ENCODE measurements around the gene RTL1.

RTL1 gene

GRCh38 chr14:100861188-100861936 is 42.2 kb downstream of the RTL1 start:
- TF ChIP-seq CTCF (IDR thresholded peaks at IDR 0.05; ENCODE audit: low read depth, low read length, missing control alignments), result no peak
- DNase-seq (ENCODE audit: low read depth), result no peak
- H3K4me3 ChIP-seq (ENCODE audit: low read depth, low read length), result no peak overlapping the region

GRCh38 chr14:100860556-100861187 is 42.9 kb downstream of the RTL1 start:
- TF ChIP-seq CTCF (IDR thresholded peaks at IDR 0.05; ENCODE audit: low read depth, low read length, missing control alignments), result no peak
- DNase-seq (ENCODE audit: low read depth), result no peak
- H3K4me3 ChIP-seq (ENCODE audit: low read depth, low read length), result no peak overlapping the region

- TF ChIP-seq CTCF (IDR thresholded peaks at IDR 0.05; ENCODE audit: low read depth, low read length, missing control alignments), result no peak
- no peak overlapping the region for H3K4me3 ChIP-seq (ENCODE audit: low read depth, low read length)
- no peak for DNase-seq (ENCODE audit: low read depth)
Measured at GRCh38 chr14:100859781-100860180, 43.7 kb downstream of the RTL1 start.

- TF ChIP-seq CTCF (IDR thresholded peaks at IDR 0.05; ENCODE audit: low read depth, low read length, missing control alignments), result no peak
- H3K4me3 ChIP-seq (ENCODE audit: low read depth, low read length), result no peak overlapping the region
- no peak for DNase-seq (ENCODE audit: low read depth)
Measured at GRCh38 chr14:100858838-100859220, 44.7 kb downstream of the RTL1 start.

- H3K4me3 ChIP-seq (ENCODE audit: low read depth, low read length), result no peak overlapping the region
- no peak for TF ChIP-seq CTCF (IDR thresholded peaks at IDR 0.05; ENCODE audit: low read depth, low read length, missing control alignments)
- no peak for DNase-seq (ENCODE audit: low read depth)
Measured at GRCh38 chr14:100857923-100858837, 45.3 kb downstream of the RTL1 start.

- no peak for TF ChIP-seq CTCF (IDR thresholded peaks at IDR 0.05; ENCODE audit: low read depth, low read length, missing control alignments)
- H3K4me3 ChIP-seq (ENCODE audit: low read depth, low read length), result no peak overlapping the region
- no peak for DNase-seq (ENCODE audit: low read depth)
Measured at GRCh38 chr14:100857233-100857922, 46.1 kb downstream of the RTL1 start.

All from GM12864 (cell line).